MM.1S (cell line): ENCODE data around the gene ZNF648.
"Not testable (repeated sequence)": the region's sequence is repeated elsewhere in the genome, so short reads cannot be mapped to it uniquely, and the experiment has no call there.

Experiments
- DNase-seq: peaks from one replicate; pipeline ENCODE4 v3.0.0-alpha.2; 2015
- H2AFZ ChIP-seq: fragments of 300-600 bp; sonication (generic); 2 replicates; pipeline ENCODE4 v1.6.0; 2016; ENCODE audit warnings: antibody characterized with exemption, low read length
- H3F3A ChIP-seq: fragments of 300-600 bp; sonication (generic); 2 replicates; pipeline ENCODE4 v1.6.1; 2016; ENCODE audit warnings: mild to moderate bottlenecking, antibody characterized with exemption, low read length, moderate library complexity, mixed read lengths; ENCODE audit not compliant: insufficient read depth
- H3K27ac ChIP-seq: fragments of 300-600 bp; sonication (generic); 2 replicates; pipeline ENCODE4 v1.5.1; 2016; ENCODE audit warnings: mild to moderate bottlenecking, low read length
- H3K27me3 ChIP-seq: fragments of 300-600 bp; sonication (generic); replicated peaks from 2 replicates; pipeline ENCODE4 v1.6.0; 2016; ENCODE audit warnings: low read length; ENCODE audit not compliant: insufficient read depth
- H3K36me3 ChIP-seq: fragments of 300-600 bp; sonication (generic); replicated peaks from 2 replicates; pipeline ENCODE4 v1.6.1; 2016; ENCODE audit warnings: mild to moderate bottlenecking, low read length, mixed read lengths; ENCODE audit not compliant: insufficient read depth
- H3K4me1 ChIP-seq: fragments of 300-600 bp; sonication (generic); 2 replicates; pipeline ENCODE4 v1.6.1; 2016; ENCODE audit warnings: low read length, mixed read lengths
- H3K4me2 ChIP-seq: fragments of 300-600 bp; sonication (generic); 2 replicates; pipeline ENCODE4 v1.6.0; 2016; ENCODE audit warnings: low read depth, low read length
- H3K4me3 ChIP-seq: fragments of 300-600 bp; sonication (generic); 2 replicates; pipeline ENCODE4 v1.5.1; 2016; ENCODE audit warnings: low read length, mixed read lengths
- H3K79me2 ChIP-seq: fragments of 300-600 bp; sonication (generic); 2 replicates; pipeline ENCODE4 v1.6.1; 2016; ENCODE audit warnings: mixed run types, low read length, mixed read lengths
- H3K9ac ChIP-seq: fragments of 300-600 bp; sonication (generic); 2 replicates; pipeline ENCODE4 v1.6.1; 2016; ENCODE audit warnings: low read length, mixed read lengths
- H3K9me2 ChIP-seq: fragments of 300-600 bp; sonication (generic); replicated peaks from 2 replicates; pipeline ENCODE4 v1.6.1; 2016; ENCODE audit warnings: mild to moderate bottlenecking, low read length, mixed read lengths; ENCODE audit not compliant: insufficient read depth
- H3K9me3 ChIP-seq: fragments of 300-600 bp; sonication (generic); replicated peaks from 2 replicates; pipeline ENCODE4 v1.6.1; 2016; ENCODE audit warnings: mild to moderate bottlenecking, low read length, mixed read lengths; ENCODE audit not compliant: insufficient read depth
- H4K20me1 ChIP-seq: fragments of 300-600 bp; sonication (generic); 2 replicates; pipeline ENCODE4 v1.6.1; 2016; ENCODE audit warnings: mild to moderate bottlenecking, low read length, moderate library complexity, mixed read lengths; ENCODE audit not compliant: insufficient read depth
- CTCF ChIP-seq: fragments of 300-600 bp; sonication (generic); IDR thresholded peaks from 2 replicates; pipeline ENCODE4 v1.5.1; 2016; ENCODE audit warnings: antibody characterized with exemption, low read length, mixed read lengths
- EZH2 ChIP-seq: fragments of 300-600 bp; sonication (generic); optimal IDR thresholded peaks from 2 replicates; pipeline ENCODE3; 2017; ENCODE audit warnings: low read depth, mild to moderate bottlenecking, antibody characterized with exemption, low read length, mixed read lengths
- EZH2phosphoT487 ChIP-seq: fragments of 300-600 bp; sonication (generic); IDR thresholded peaks from 2 replicates; pipeline ENCODE4 v1.6.1; 2018; ENCODE audit warnings: antibody characterized with exemption, low read length

Gene ZNF648

DNA sequence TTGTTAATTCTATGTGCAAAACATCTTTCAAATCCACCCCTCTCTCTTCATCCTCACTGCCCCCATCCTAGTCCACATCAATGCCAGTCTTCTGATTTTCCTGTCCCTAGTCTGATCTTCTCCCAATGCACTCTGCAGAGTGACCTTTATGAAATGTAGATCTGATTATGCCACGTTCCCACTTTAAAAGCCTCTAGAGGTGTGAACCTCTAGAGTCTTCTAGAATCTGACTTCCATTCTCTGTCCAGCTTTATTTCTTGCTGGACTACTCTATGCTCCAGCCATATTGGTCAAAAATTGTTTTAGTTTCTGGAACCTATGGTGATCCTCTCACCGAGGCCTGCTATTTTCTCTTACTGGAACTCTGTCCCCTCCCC lies 32.5 kb downstream of the ZNF648 start:
- H3K9ac ChIP-seq = peak overlapping the region; percentile 51; the same call in 1 of the 2 replicates

GRCh38 chr1:182015360-182015759 lies 46.2 kb downstream of the ZNF648 start:
- Histone ChIP-seq H2AFZ (no peak overlapping the region), H3F3A (no peaks in the 10 kb centered on the region), H3K9me2 (no peaks in the 10 kb centered on the region), H3K36me3 (no peaks in the 10 kb centered on the region), H3K4me3 (no peak overlapping the region), H3K79me2 (no peaks in the 10 kb centered on the region), H4K20me1 (no peaks in the 10 kb centered on the region), H3K9ac (no peak overlapping the region), H3K27me3 (no peaks in the 10 kb centered on the region), H3K27ac (no peak overlapping the region), H3K4me2 (no peak overlapping the region), H3K9me3 (no peaks in the 10 kb centered on the region), H3K4me1 (no peaks in the 10 kb centered on the region)
- DNase-seq = no peak
- TF ChIP-seq EZH2phosphoT487 = no peak
- peak; percentile 16; the same call in 1 of the 2 replicates for TF ChIP-seq CTCF

More for the DNA sequence above, 32.5 kb downstream of the ZNF648 start:
- Histone ChIP-seq H2AFZ (peak overlapping the region; percentile 79), H3K36me3 (no peaks in the 10 kb centered on the region), H3K79me2 (no peaks in the 10 kb centered on the region; the same call in 1 of the 2 replicates), H3F3A (peaks cover 8% of the 10 kb centered on the region), H3K27me3 (no peaks in the 10 kb centered on the region), H3K9me3 (no peaks in the 10 kb centered on the region), H3K4me2 (peak overlapping the region; percentile 84), H3K27ac (peak overlapping the region; percentile 53; the same call in 1 of the 2 replicates), H3K9me2 (no peaks in the 10 kb centered on the region), H3K4me3 (peak overlapping the region; percentile 71), H3K4me1 (peaks cover 12% of the 10 kb centered on the region), H4K20me1 (no peaks in the 10 kb centered on the region)
- TF ChIP-seq EZH2phosphoT487 = no peak
- TF ChIP-seq EZH2 = no peak
- no peak for TF ChIP-seq CTCF
- no peak for DNase-seq

DNA sequence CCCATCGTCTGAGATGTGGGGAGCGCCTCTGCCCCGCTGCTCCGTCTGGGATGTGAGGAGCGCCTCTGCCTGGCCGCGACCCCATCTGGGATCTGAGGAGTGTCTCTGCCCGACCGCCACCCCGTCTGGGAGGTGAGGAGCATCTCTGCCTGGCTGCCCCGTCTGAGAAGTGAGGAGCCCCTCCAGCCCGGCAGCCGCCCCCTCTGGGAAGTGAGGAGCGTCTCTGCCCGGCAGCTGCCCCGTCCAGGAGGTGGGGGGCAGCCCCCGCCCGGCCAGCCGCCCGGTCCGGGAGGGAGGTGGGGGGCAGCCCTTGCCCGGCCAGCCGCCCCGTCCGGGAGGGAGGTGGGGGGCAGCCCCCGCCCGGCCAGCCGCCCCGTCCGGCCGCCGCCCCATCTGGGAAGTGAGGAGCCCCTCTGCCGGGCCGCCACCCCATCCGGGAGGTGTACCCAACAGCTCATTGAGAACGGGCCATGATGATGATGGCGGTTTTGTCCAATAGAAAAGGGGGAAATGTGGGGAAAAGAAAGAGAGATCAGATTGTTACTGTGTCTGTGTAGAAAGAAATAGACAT lies 50.6 kb downstream of the ZNF648 start:
- H3K4me2 ChIP-seq, DNase-seq: not testable (repeated sequence)

GRCh38 chr1:182005398-182005797 lies 56.1 kb downstream of the ZNF648 start:
- not testable (repeated sequence) for H3K9me3 ChIP-seq, H3K9ac ChIP-seq, H3K4me3 ChIP-seq, H3K9me2 ChIP-seq, H3K4me1 ChIP-seq, H3K27me3 ChIP-seq, DNase-seq, H3F3A ChIP-seq, H3K36me3 ChIP-seq, H2AFZ ChIP-seq, H4K20me1 ChIP-seq, H3K4me2 ChIP-seq, H3K27ac ChIP-seq, H3K79me2 ChIP-seq

More for the DNA sequence above, 50.6 kb downstream of the ZNF648 start:
- not testable (repeated sequence) for H3K27ac ChIP-seq, H3K27me3 ChIP-seq, H3K4me3 ChIP-seq, H3K9me2 ChIP-seq, H2AFZ ChIP-seq, H3K4me1 ChIP-seq, H3K9ac ChIP-seq, H3K36me3 ChIP-seq, H3K79me2 ChIP-seq, H3K9me3 ChIP-seq, H3F3A ChIP-seq, H4K20me1 ChIP-seq
